Measurements from ENCODE around the gene DNM3. TPM values are rescaled to one million over a fixed set of nuclear protein-coding genes. Genes with fewer than 3 reads are reported as not detected.

Gene DNM3
- total and polyA plus RNA-seq, 12 donors = 7.2 to 78.6 (median 18.4) TPM

GRCh38 chr1:171816300-171816901, 24.9 kb upstream of the DNM3 start:
- Histone ChIP-seq H3K27me3 (no peaks in the 10 kb centered on the region), H3K4me1 (replicated peaks in 1 of 2) (peaks cover 12 to 27% of the 10 kb centered on the region in 2 donors), H3K27ac (peak overlapping the region in 2 of 5 donors; percentile 75 to 77), H3K4me3 (no peak overlapping the region), H3K36me3 (replicated peaks in 1 of 2) (no peaks in the 10 kb centered on the region), H3K9me3 (replicated peaks in 1 of 3) (no peaks in the 10 kb centered on the region)
- 92 to 94% (median 93%) methylated on average over 3 of the region's 3 CpGs for WGBS, 4 donors
- intact Hi-C loops (cut with DNase I) = no loop called here
- TF ChIP-seq CTCF (IDR thresholded peaks at IDR 0.05) = no peak
- TF ChIP-seq POLR2A (IDR thresholded peaks at IDR 0.05) = no peak
- DNase-seq = no peak

GRCh38 chr1:171817511-171818265, 23.6 kb upstream of the DNM3 start:
- Histone ChIP-seq H3K9me3 (replicated peaks in 1 of 3) (no peaks in the 10 kb centered on the region), H3K4me1 (replicated peaks in 1 of 2) (peaks cover 12 to 27% of the 10 kb centered on the region in 2 donors), H3K27me3 (no peaks in the 10 kb centered on the region), H3K36me3 (replicated peaks in 1 of 2) (no peaks in the 10 kb centered on the region), H3K27ac (peak overlapping the region in 4 of 5 donors; percentile 2 to 77 (median 64)), H3K4me3 (no peak overlapping the region)
- intact Hi-C loops (cut with DNase I) = no loop called here
- 15 to 25% (median 20%) methylated on average over 3 of the region's 3 CpGs for WGBS, 4 donors
- peak; percentile 74 to 89 (median 87) for DNase-seq
- TF ChIP-seq CTCF (IDR thresholded peaks at IDR 0.05) = no peak
- TF ChIP-seq POLR2A (IDR thresholded peaks at IDR 0.05) = no peak

GRCh38 chr1:171819946-171820345, 21.4 kb upstream of the DNM3 start:
- no peaks in the 10 kb centered on the region for H3K36me3 ChIP-seq (replicated peaks in 1 of 2)
- no peak for DNase-seq
- 52 to 60% (median 55%) methylated on average over 2 of the region's 2 CpGs for WGBS, 4 donors
- no peak overlapping the region for H3K27ac ChIP-seq
- H3K4me1 ChIP-seq (replicated peaks in 1 of 2) = peaks cover 12 to 21% of the 10 kb centered on the region in 2 donors
- H3K4me3 ChIP-seq = no peak overlapping the region
- intact Hi-C loops (cut with DNase I) = no loop called here
- H3K9me3 ChIP-seq (replicated peaks in 1 of 3) = no peaks in the 10 kb centered on the region
- H3K27me3 ChIP-seq = no peaks in the 10 kb centered on the region
- TF ChIP-seq CTCF (IDR thresholded peaks at IDR 0.05) = no peak
- no peak for TF ChIP-seq POLR2A (IDR thresholded peaks at IDR 0.05)

GRCh38 chr1:171826973-171827372, 14.3 kb upstream of the DNM3 start:
- no peak overlapping the region for H3K4me3 ChIP-seq
- no peak for TF ChIP-seq CTCF (IDR thresholded peaks at IDR 0.05)
- no peak for TF ChIP-seq POLR2A (IDR thresholded peaks at IDR 0.05)
- intact Hi-C loops (cut with DNase I) = no loop called here
- no peak overlapping the region for H3K27ac ChIP-seq
- no peaks in the 10 kb centered on the region for H3K27me3 ChIP-seq
- WGBS, 4 donors = 95 to 100% (median 100%) methylated on average over 1 of the region's 1 CpG; no CpG with 5 or more reads in 1 of the 4 donors
- peaks cover 0 to 10% (median 0%) of the 10 kb centered on the region in 3 donors for H3K9me3 ChIP-seq (replicated peaks in 1 of 3)
- H3K4me1 ChIP-seq (replicated peaks in 1 of 2) = no peaks in the 10 kb centered on the region
- no peak for DNase-seq
- H3K36me3 ChIP-seq (replicated peaks in 1 of 2) = no peaks in the 10 kb centered on the region

Data from adrenal gland (tissue), 12 donors.